Measurements from ENCODE around the gene MRPL18. TPM values are rescaled to one million over a fixed set of nuclear protein-coding genes. Genes with fewer than 3 reads are reported as not detected.

The MRPL18 gene
- total RNA-seq, 3 donors from 2014 or later = 52.8 to 72.9 (median 68.2) TPM

- intact Hi-C loops (cut with DNase I; ENCODE audit: low total_unique reads) = loop anchor here (5.0 kb wide), 1 partner anchor 1017 kb away; no protein-coding TSS in a partner anchor
- no peak overlapping the region for H3K4me3 ChIP-seq
- peak overlapping the region in 1 of 2 donors; percentile 25 for H3K27ac ChIP-seq
- H3K36me3 ChIP-seq = no peaks in the 10 kb centered on the region
- TF ChIP-seq POLR2A (IDR thresholded peaks at IDR 0.05) = no peak
- TF ChIP-seq POLR2AphosphoS5 (IDR thresholded peaks at IDR 0.05) = no peak
- TF ChIP-seq, protein P1, sequence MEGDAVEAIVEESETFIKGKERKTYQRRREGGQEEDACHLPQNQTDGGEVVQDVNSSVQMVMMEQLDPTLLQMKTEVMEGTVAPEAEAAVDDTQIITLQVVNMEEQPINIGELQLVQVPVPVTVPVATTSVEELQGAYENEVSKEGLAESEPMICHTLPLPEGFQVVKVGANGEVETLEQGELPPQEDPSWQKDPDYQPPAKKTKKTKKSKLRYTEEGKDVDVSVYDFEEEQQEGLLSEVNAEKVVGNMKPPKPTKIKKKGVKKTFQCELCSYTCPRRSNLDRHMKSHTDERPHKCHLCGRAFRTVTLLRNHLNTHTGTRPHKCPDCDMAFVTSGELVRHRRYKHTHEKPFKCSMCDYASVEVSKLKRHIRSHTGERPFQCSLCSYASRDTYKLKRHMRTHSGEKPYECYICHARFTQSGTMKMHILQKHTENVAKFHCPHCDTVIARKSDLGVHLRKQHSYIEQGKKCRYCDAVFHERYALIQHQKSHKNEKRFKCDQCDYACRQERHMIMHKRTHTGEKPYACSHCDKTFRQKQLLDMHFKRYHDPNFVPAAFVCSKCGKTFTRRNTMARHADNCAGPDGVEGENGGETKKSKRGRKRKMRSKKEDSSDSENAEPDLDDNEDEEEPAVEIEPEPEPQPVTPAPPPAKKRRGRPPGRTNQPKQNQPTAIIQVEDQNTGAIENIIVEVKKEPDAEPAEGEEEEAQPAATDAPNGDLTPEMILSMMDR (IDR thresholded peaks at IDR 0.05) = no peak
- no peak for DNase-seq (ENCODE audit: low spot score in 2 of 2)
- no peaks in the 10 kb centered on the region for H3K4me1 ChIP-seq
- H3K9me3 ChIP-seq = no peaks in the 10 kb centered on the region
- H3K27me3 ChIP-seq = peaks cover 0 to 2% of the 10 kb centered on the region in 2 donors
These were observed 40.5 kb downstream of the MRPL18 start for GRCh38 chr6:159830501-159831372.

- no peak for TF ChIP-seq POLR2A (IDR thresholded peaks at IDR 0.05)
- TF ChIP-seq, protein P1 (IDR thresholded peaks at IDR 0.05) = no peak
- no peak for TF ChIP-seq POLR2AphosphoS5 (IDR thresholded peaks at IDR 0.05)
- DNase-seq (ENCODE audit: low spot score in 2 of 2) = no peak
- no peaks in the 10 kb centered on the region for H3K9me3 ChIP-seq
- no peaks in the 10 kb centered on the region for H3K36me3 ChIP-seq
- peaks cover 0 to 2% of the 10 kb centered on the region in 2 donors for H3K27me3 ChIP-seq
- intact Hi-C loops (cut with DNase I; ENCODE audit: low total_unique reads) = loop anchor here (5.0 kb wide), 1 partner anchor 1016 kb away; no protein-coding TSS in a partner anchor
- no peaks in the 10 kb centered on the region for H3K4me1 ChIP-seq
- H3K27ac ChIP-seq = no peak overlapping the region
- no peak overlapping the region for H3K4me3 ChIP-seq
These were observed 41.1 kb downstream of the MRPL18 start for GRCh38 chr6:159831373-159831679.

- no peak overlapping the region for H3K27ac ChIP-seq
- no peaks in the 10 kb centered on the region for H3K9me3 ChIP-seq
- H3K36me3 ChIP-seq = no peaks in the 10 kb centered on the region
- H3K27me3 ChIP-seq = peaks cover 0 to 2% of the 10 kb centered on the region in 2 donors
- DNase-seq (ENCODE audit: low spot score in 2 of 2) = no peak
- H3K4me3 ChIP-seq = no peak overlapping the region
- no peaks in the 10 kb centered on the region for H3K4me1 ChIP-seq
- intact Hi-C loops (cut with DNase I; ENCODE audit: low total_unique reads) = loop anchor here (5.0 kb wide), 1 partner anchor 1014 kb away; no protein-coding TSS in a partner anchor
- TF ChIP-seq POLR2A (IDR thresholded peaks at IDR 0.05) (no peak), POLR2AphosphoS5 (IDR thresholded peaks at IDR 0.05) (no peak)
- TF ChIP-seq, protein P1 (IDR thresholded peaks at IDR 0.05) = no peak
These were observed 42.7 kb downstream of the MRPL18 start for GRCh38 chr6:159832946-159833345.

DNA sequence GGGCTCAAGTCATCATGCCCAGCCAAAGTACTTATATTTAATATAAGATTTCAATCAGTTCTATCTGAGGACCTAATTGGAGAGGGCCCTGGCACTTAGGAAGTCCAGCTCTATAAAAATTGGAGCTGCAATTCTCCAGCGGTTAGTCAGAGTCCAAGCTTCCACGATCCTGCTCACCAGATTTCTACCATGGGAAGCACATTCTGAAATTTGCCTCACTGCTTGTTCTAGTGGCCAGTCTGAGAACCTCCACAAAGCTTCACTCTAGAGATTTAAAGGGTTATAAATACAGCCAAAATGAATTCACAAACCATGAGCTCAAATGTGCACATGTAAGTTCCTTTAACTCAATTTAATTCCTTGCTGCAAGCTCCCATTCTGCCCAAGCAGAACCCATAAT is 43.3 kb downstream of the MRPL18 start:
- intact Hi-C loops (cut with DNase I; ENCODE audit: low total_unique reads) = loop anchor here (5.0 kb wide), 1 partner anchor 1014 kb away; no protein-coding TSS in a partner anchor
- no peak for TF ChIP-seq POLR2A (IDR thresholded peaks at IDR 0.05)
- TF ChIP-seq POLR2AphosphoS5 (IDR thresholded peaks at IDR 0.05) = no peak
- TF ChIP-seq, protein P1 (IDR thresholded peaks at IDR 0.05) = no peak
- Histone ChIP-seq H3K9me3 (no peaks in the 10 kb centered on the region), H3K36me3 (no peaks in the 10 kb centered on the region), H3K27me3 (peaks cover 0 to 2% of the 10 kb centered on the region in 2 donors), H3K4me3 (no peak overlapping the region), H3K4me1 (no peaks in the 10 kb centered on the region), H3K27ac (no peak overlapping the region)
- DNase-seq (ENCODE audit: low spot score in 2 of 2) = no peak

DNA sequence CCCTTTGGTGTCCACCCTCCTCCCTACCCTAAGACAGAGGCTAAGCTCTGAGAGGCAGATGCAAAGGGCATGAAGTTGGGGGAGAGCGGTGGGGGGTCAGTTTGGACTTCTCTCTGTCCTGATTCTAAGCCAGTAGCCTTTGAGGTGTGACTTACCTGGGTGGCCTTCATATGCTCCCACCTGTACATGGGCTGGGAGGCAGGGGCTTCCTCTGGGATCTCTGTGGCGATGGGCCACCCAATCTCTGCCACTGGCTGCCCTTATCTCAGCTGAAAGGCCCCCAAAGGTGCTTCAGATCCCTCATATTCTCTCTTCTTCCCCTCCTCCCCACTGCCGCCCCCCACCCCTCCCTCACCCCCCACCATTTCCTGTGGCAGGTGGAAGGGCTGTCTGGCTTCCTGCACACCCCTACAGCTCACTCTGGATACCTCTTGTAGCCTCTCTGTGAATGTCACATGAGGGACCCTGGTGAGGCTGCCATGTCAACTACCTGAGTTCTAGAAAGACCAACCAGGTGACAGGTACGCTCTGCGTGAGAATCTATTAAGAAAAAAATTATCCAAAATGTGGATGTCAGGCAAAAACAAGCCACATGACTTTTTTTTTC is 43.8 kb downstream of the MRPL18 start:
- TF ChIP-seq POLR2AphosphoS5 (IDR thresholded peaks at IDR 0.05) (no peak), POLR2A (IDR thresholded peaks at IDR 0.05) (no peak)
- TF ChIP-seq, protein P1 (IDR thresholded peaks at IDR 0.05) = no peak
- peaks cover 0 to 2% of the 10 kb centered on the region in 2 donors for H3K27me3 ChIP-seq
- no peaks in the 10 kb centered on the region for H3K36me3 ChIP-seq
- intact Hi-C loops (cut with DNase I; ENCODE audit: low total_unique reads) = loop anchor here (5.0 kb wide), 1 partner anchor 1013 kb away; no protein-coding TSS in a partner anchor
- H3K4me1 ChIP-seq = no peaks in the 10 kb centered on the region
- no peak overlapping the region for H3K4me3 ChIP-seq
- no peak overlapping the region for H3K27ac ChIP-seq
- no peaks in the 10 kb centered on the region for H3K9me3 ChIP-seq
- no peak for DNase-seq (ENCODE audit: low spot score in 2 of 2)

Measured in breast epithelium (tissue), 4 donors.